Tibial nerve (tissue), 3 donors: ENCODE data around the gene KLHL26.

Experiments used
- POLR2A ChIP-seq, 2 donors: fragments of 450-650 bp; IDR thresholded peaks; one replicate each; pipeline ENCODE4 v1.6.1; 2017; ENCODE audit warnings: antibody characterized with exemption in 2 of 2, mild to moderate bottlenecking in 2 of 2, moderate library complexity in 2 of 2
- TF ChIP-seq, protein P1 (sequence below), 5 experiments: fragments of 200-600 bp in 3 of 5; fragments of 450-650 bp in 2 of 5; sonication (generic) in 3 of 5; IDR thresholded peaks; one replicate each; pipeline ENCODE4 v1.5.1; 2016 to 2019; ENCODE audit warnings: antibody characterized with exemption in 5 of 5, mild to moderate bottlenecking in 3 of 5, moderate library complexity in 2 of 5

DNA sequence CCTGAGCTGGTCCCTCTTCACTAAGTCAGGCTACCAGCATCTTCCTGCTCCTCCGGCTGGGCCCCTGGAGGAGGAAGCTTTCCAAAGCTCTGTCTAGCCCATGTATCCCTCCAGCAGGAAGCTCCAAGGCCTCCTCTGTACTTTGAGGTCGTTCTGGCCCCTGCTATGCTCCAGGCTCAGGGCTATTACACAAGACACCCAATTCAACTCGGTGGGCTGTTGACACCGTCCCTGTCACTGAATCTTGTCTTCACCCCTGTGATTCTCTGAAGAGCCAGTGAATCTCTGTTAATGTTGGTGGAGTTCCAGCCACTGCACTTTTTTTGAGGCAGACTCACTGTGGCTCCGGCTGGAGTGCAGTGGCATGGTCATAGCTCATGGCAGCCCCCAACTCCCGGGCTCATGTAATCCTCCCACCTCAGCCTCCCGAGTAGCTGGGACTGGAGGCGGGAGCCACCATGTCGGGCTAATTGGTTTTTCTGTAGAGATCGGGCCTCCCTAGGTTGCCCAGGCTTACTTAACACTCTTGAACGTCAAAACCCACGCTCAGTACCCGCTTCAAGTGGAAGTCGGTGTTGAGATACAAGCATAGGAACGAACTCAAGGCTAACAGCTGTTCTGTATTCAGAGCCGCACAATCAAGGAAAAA is 48.7 kb upstream of the KLHL26 start:
- TF ChIP-seq POLR2A (IDR thresholded peaks at IDR 0.05): no peak
- TF ChIP-seq, protein P1, sequence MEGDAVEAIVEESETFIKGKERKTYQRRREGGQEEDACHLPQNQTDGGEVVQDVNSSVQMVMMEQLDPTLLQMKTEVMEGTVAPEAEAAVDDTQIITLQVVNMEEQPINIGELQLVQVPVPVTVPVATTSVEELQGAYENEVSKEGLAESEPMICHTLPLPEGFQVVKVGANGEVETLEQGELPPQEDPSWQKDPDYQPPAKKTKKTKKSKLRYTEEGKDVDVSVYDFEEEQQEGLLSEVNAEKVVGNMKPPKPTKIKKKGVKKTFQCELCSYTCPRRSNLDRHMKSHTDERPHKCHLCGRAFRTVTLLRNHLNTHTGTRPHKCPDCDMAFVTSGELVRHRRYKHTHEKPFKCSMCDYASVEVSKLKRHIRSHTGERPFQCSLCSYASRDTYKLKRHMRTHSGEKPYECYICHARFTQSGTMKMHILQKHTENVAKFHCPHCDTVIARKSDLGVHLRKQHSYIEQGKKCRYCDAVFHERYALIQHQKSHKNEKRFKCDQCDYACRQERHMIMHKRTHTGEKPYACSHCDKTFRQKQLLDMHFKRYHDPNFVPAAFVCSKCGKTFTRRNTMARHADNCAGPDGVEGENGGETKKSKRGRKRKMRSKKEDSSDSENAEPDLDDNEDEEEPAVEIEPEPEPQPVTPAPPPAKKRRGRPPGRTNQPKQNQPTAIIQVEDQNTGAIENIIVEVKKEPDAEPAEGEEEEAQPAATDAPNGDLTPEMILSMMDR (IDR thresholded peaks at IDR 0.05): no peak
